Fibroblast of skin of scalp (primary cell): ENCODE results near the gene UBR4.
A peak's percentile ranks its signal among the peaks of the same experiment; 100 is the strongest.

Source experiments
- DNase-seq: peaks from one replicate; pipeline ENCODE4 v3.0.0-alpha.2; 2013

UBR4 gene

DNA sequence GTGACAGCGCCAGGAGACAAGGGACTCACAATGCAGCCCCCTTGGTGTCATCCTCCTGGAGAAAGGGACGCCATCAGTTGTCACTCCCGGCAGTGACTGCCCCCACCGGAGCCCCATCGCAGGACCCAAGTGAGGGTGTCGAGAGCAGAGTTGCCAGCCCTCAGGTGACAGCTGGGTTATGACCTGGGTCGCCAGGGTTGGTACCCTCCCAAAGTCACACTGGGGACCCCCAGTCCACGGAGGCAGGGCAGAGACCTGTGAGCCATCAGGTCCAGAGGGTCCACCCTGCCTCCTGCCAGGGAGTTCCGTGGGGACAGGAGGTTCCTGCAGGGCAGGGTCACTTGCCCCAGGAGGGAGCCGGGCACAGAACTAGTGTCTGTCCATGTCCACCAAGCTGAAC is 175.3 kb downstream of the UBR4 start:
- DNase-seq = no peak

GRCh38 chr1:19033926-19034680 is 176.0 kb downstream of the UBR4 start:
- peak; percentile 76 for DNase-seq

DNA sequence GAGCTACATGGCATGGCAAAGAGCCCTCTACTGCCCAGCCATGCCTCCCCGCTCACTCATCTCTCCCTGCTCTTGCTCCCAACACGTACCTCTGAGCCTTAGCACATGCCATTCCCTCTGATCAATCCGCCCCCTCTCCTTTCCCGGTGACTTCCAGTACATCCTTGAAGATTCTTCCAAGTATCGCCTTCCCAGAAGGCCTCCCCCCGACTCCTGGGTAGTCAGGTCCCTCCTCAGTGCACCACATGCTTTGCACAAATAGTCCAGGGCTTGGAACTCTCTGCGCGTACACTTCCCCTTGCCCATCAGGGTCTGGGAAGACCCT is 176.6 kb downstream of the UBR4 start:
- DNase-seq = no peak

DNA sequence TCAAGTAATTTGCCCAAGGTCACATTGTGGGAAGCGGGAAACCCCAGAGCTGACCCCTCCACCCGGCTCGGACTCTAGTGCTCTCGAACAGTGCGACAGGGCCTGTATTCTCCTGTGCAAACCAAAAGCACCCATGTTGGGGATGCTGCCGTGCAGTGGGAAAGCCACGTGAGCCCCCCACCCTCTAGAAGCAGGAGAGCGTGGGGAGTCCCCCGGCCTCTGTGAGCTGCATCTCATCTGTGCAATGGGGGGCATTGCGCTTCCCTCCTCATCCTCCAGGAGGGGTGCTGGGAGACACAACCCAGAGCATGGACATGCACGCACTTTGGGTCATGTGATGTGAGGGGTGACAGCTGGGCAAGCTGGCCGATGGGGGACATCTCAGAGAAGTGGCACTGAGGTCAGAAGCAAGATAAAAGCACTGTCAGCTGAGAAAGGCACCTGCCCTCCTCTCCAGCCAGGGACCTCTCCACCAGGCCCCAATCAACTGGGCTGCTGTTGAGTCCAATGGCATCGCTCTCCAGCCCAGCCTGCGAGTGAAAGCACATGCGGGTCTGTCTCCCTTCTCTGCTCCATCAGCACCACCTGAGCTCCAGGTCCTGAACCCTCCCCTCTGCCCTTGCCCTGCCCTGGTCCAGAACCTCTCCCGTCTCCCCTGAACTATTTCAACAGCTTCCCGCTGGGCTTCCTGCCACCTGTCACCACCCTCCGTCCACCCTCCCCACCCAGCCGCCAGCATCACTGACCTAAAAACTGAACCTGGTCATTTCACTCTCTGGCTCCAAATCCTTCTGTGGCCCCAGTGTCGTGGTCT is 177.2 kb downstream of the UBR4 start:
- no peak for DNase-seq

- no peak for DNase-seq
These were observed 177.7 kb downstream of the UBR4 start for GRCh38 chr1:19032413-19032695.

DNA sequence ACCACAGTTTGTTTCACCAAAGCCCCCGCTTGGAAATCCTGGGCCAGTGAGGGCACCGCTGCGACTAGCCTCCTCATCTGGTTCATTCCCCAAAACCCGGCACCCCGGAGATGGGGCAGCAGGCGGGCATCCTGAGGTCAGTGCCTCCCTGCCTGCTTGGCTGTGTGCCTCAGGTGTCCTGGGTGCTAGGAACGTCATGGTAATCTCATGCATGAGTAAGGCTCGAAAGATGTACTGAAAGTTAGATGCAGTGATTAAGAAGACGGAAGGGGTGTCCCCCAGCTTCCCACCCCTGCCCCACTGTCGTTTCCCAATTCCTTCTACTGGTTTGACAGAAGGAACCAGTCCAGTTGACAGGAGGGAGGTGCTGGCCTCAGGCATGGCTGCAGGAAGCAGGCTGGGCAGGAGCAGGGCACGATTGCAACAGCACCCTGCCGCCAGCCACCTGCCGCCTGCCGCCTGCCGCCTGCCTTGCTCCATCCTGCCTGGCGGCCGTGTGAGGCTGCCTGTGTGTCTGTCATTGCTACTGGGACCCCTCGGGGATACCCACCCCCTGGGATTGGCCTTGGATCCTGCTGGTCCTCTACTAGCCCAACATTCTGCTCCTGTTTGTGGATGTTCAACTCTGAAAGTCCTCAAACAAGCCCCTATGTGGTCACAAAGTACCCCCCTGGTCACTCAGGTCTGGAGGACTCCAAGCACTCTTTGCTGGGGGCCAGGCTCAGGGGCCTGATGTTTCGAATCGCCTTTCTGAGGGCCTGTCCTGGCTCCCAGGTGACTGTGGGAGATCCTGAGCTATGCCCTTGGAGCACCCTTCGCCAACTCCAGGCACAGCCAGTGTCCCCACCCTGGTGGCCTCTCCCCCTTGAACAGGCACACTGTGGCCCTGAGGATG is 180.6 kb downstream of the UBR4 start:
- no peak for DNase-seq

- no peak for DNase-seq
These were observed 181.4 kb downstream of the UBR4 start for GRCh38 chr1:19028546-19029129.

DNA sequence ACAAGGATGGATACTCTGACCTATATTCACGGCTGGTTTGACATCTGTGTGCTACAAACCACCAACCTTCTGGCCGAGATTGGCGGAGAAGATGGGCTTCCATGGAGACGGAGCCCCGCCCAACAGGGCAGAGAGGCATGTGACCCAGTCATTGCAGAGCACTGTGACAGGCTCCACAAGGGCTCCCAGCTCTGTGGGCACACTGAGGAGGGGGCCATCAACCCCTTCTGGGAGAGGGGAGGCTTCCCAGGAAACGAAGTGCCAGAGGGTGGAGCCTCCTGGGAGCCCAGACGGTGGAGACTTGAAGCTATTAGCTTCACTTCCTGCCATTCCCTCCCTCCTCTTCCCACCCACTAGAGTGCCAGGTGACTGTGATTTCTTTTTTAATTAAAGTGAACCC is 182.0 kb downstream of the UBR4 start:
- no peak for DNase-seq
